Activated naive CD4-positive, alpha-beta T cell treated with anti-CD3 and anti-CD28 coated beads, Interleukin-2, amount 10 ng/mL, durations not matched to agents 7 days and 5 days (primary cell): ENCODE results near the gene FMNL1.

ENCODE experiments used
- CTCF ChIA-PET: fragments of 350-600 bp; sonication (Branson Sonifier 250); formaldehyde crosslinking; loops from one replicate; lab custom pipeline; 2021; ENCODE audit warnings: antibody characterized with exemption; lab: Charles Lee
- DNase-seq: peaks from one replicate; pipeline ENCODE4 v3.0.0-alpha.2; 2020
- H3K27ac Mint-ChIP-seq: one replicate; pipeline ENCODE4 v1.8.0; 2021; ENCODE audit warnings: mild to moderate bottlenecking, moderate library complexity, mixed read lengths
- H3K27me3 Mint-ChIP-seq: one replicate; pipeline ENCODE4 v1.8.0; 2021; ENCODE audit warnings: mild to moderate bottlenecking, mixed read lengths
- H3K36me3 Mint-ChIP-seq: one replicate; pipeline ENCODE4 v1.8.0; 2021; ENCODE audit warnings: mixed read lengths
- H3K4me1 Mint-ChIP-seq: one replicate; pipeline ENCODE4 v1.8.0; 2021; ENCODE audit warnings: mixed read lengths
- H3K4me3 Mint-ChIP-seq: one replicate; pipeline ENCODE4 v1.8.0; 2021; ENCODE audit warnings: mild to moderate bottlenecking, moderate library complexity, mixed read lengths
- H3K9me3 Mint-ChIP-seq: one replicate; pipeline ENCODE4 v1.8.0; 2021; ENCODE audit warnings: mixed read lengths

FMNL1 gene

GRCh38 chr17:45221081-45222013 is at the start of gene FMNL1:
TSS of gene FMNL1 (plus strand) at chr17:45221885. CDS start at chr17:45222125, 240 bp downstream.
- H3K36me3 Mint-ChIP-seq = peaks cover 56% of the 10 kb centered on the region
- H3K27me3 Mint-ChIP-seq = no peaks in the 10 kb centered on the region
- CTCF ChIA-PET = interaction anchor here (1.2 to 7.2 kb wide), 6 partner anchors 11 to 165 kb away, joined by 3 to 276 read pairs (median 26); partner anchors contain the start of gene ACBD4
- no peaks in the 10 kb centered on the region for H3K9me3 Mint-ChIP-seq
- H3K27ac Mint-ChIP-seq = peak within 1 kb of the TSS; percentile 99
- H3K4me3 Mint-ChIP-seq = peak within 1 kb of the TSS; percentile 100
- H3K4me1 Mint-ChIP-seq = peaks cover 46% of the 10 kb centered on the region
- peak; percentile 84 for DNase-seq

GRCh38 chr17:45172232-45172540 is 49.5 kb upstream of the FMNL1 start:
- Mint-ChIP-seq H3K27me3 (peaks cover 5% of the 10 kb centered on the region), H3K27ac (peak overlapping the region; percentile 45), H3K4me1 (peaks cover 26% of the 10 kb centered on the region), H3K4me3 (peak overlapping the region; percentile 15), H3K9me3 (no peaks in the 10 kb centered on the region), H3K36me3 (no peaks in the 10 kb centered on the region)
- CTCF ChIA-PET = interaction anchor here (1.6 to 4.0 kb wide), 3 partner anchors 23 to 37 kb away, joined by 13 to 31 read pairs (median 15); partner anchors contain the start of gene ACBD4
- DNase-seq = no peak

- CTCF ChIA-PET = interaction anchor here (0.6 to 4.0 kb wide), 6 partner anchors 12 to 38 kb away, joined by 3 to 31 read pairs (median 8); partner anchors contain the start of gene ACBD4
- peaks cover 26% of the 10 kb centered on the region for H3K4me1 Mint-ChIP-seq
- peak overlapping the region; percentile 71 for H3K4me3 Mint-ChIP-seq
- H3K27ac Mint-ChIP-seq = peak overlapping the region; percentile 91
- H3K27me3 Mint-ChIP-seq = peaks cover 7% of the 10 kb centered on the region
- H3K36me3 Mint-ChIP-seq = no peaks in the 10 kb centered on the region
- H3K9me3 Mint-ChIP-seq = no peaks in the 10 kb centered on the region
- peak; percentile 72 for DNase-seq
These were observed 49.0 kb upstream of the FMNL1 start for GRCh38 chr17:45172541-45173286.

GRCh38 chr17:45175759-45176115 is 45.9 kb upstream of the FMNL1 start:
- no peaks in the 10 kb centered on the region for H3K36me3 Mint-ChIP-seq
- H3K27me3 Mint-ChIP-seq = peaks cover 14% of the 10 kb centered on the region
- CTCF ChIA-PET = interaction anchor here (1.2 kb wide), 1 partner anchor 40 kb away, joined by 3 read pairs; the partner anchor contains the start of gene ACBD4
- no peak for DNase-seq
- H3K4me1 Mint-ChIP-seq = peaks cover 25% of the 10 kb centered on the region
- no peak overlapping the region for H3K27ac Mint-ChIP-seq
- no peaks in the 10 kb centered on the region for H3K9me3 Mint-ChIP-seq
- H3K4me3 Mint-ChIP-seq = no peak overlapping the region

GRCh38 chr17:45177563-45177962 is 44.1 kb upstream of the FMNL1 start:
- no peak for DNase-seq
- H3K27ac Mint-ChIP-seq = no peak overlapping the region
- no peaks in the 10 kb centered on the region for H3K36me3 Mint-ChIP-seq
- H3K9me3 Mint-ChIP-seq = no peaks in the 10 kb centered on the region
- peaks cover 7% of the 10 kb centered on the region for H3K4me1 Mint-ChIP-seq
- H3K4me3 Mint-ChIP-seq = no peak overlapping the region
- H3K27me3 Mint-ChIP-seq = peaks cover 18% of the 10 kb centered on the region
- CTCF ChIA-PET = interaction anchor here (2.2 kb wide), 1 partner anchor 42 kb away, joined by 8 read pairs; the partner anchor contains the start of gene ACBD4

GRCh38 chr17:45184144-45184543 is 37.5 kb upstream of the FMNL1 start:
- H3K36me3 Mint-ChIP-seq = no peaks in the 10 kb centered on the region
- peaks cover 21% of the 10 kb centered on the region for H3K27me3 Mint-ChIP-seq
- H3K4me3 Mint-ChIP-seq = no peak overlapping the region
- CTCF ChIA-PET = interaction anchor here (2.4 to 2.8 kb wide), 2 partner anchors 14 to 49 kb away, joined by 9 to 14 read pairs; partner anchors contain the start of gene ACBD4
- H3K4me1 Mint-ChIP-seq = no peaks in the 10 kb centered on the region
- H3K27ac Mint-ChIP-seq = no peak overlapping the region
- no peak for DNase-seq
- H3K9me3 Mint-ChIP-seq = no peaks in the 10 kb centered on the region

GRCh38 chr17:45186801-45187354 is 34.8 kb upstream of the FMNL1 start:
- Mint-ChIP-seq H3K4me1 (no peaks in the 10 kb centered on the region), H3K4me3 (no peak overlapping the region), H3K27me3 (peaks cover 25% of the 10 kb centered on the region), H3K36me3 (no peaks in the 10 kb centered on the region), H3K9me3 (no peaks in the 10 kb centered on the region), H3K27ac (no peak overlapping the region)
- CTCF ChIA-PET = interaction anchor here (2.6 kb wide), 1 partner anchor 52 kb away, joined by 12 read pairs; the partner anchor contains the start of gene ACBD4
- no peak for DNase-seq

GRCh38 chr17:45189009-45189408 is 32.7 kb upstream of the FMNL1 start:
- Mint-ChIP-seq H3K4me3 (no peak overlapping the region), H3K36me3 (no peaks in the 10 kb centered on the region), H3K27me3 (peaks cover 16% of the 10 kb centered on the region), H3K27ac (no peak overlapping the region), H3K9me3 (no peaks in the 10 kb centered on the region), H3K4me1 (no peaks in the 10 kb centered on the region)
- CTCF ChIA-PET = interaction anchor here (0.6 to 2.6 kb wide), 6 partner anchors 8 to 135 kb away, joined by 3 to 12 read pairs (median 4); partner anchors contain the start of gene ACBD4
- no peak for DNase-seq

GRCh38 chr17:45190503-45191255 is 31.0 kb upstream of the FMNL1 start:
- H3K4me1 Mint-ChIP-seq = no peaks in the 10 kb centered on the region
- no peaks in the 10 kb centered on the region for H3K36me3 Mint-ChIP-seq
- H3K4me3 Mint-ChIP-seq = no peak overlapping the region
- peaks cover 3% of the 10 kb centered on the region for H3K9me3 Mint-ChIP-seq
- H3K27me3 Mint-ChIP-seq = peaks cover 16% of the 10 kb centered on the region
- CTCF ChIA-PET = interaction anchor here (0.6 to 2.5 kb wide), 2 partner anchors 55 to 61 kb away, joined by 3 to 11 read pairs; partner anchors contain the start of gene ACBD4
- DNase-seq = no peak
- no peak overlapping the region for H3K27ac Mint-ChIP-seq

- Mint-ChIP-seq H3K27me3 (no peaks in the 10 kb centered on the region), H3K27ac (no peak overlapping the region), H3K9me3 (peaks cover 3% of the 10 kb centered on the region), H3K36me3 (no peaks in the 10 kb centered on the region), H3K4me1 (peaks cover 6% of the 10 kb centered on the region), H3K4me3 (no peak overlapping the region)
- DNase-seq = no peak
- CTCF ChIA-PET = interaction anchor here (6.0 to 8.0 kb wide), 2 partner anchors 45 to 61 kb away, joined by 104 to 193 read pairs; partner anchors contain the start of genes ACBD4, HEXIM1 and PLCD3
These were observed 26.3 kb upstream of the FMNL1 start for GRCh38 chr17:45195424-45195823.

GRCh38 chr17:45197108-45197507 is 24.6 kb upstream of the FMNL1 start:
- Mint-ChIP-seq H3K27ac (no peak overlapping the region), H3K36me3 (no peaks in the 10 kb centered on the region), H3K27me3 (no peaks in the 10 kb centered on the region), H3K4me1 (peaks cover 6% of the 10 kb centered on the region), H3K9me3 (peaks cover 3% of the 10 kb centered on the region), H3K4me3 (no peak overlapping the region)
- CTCF ChIA-PET = interaction anchor here (0.9 to 8.0 kb wide), 23 partner anchors 8 to 421 kb away, joined by 3 to 193 read pairs (median 4); partner anchors contain the start of genes ACBD4, HEXIM1, HEXIM2 and PLCD3
- no peak for DNase-seq

GRCh38 chr17:45197555-45198334 is 23.9 kb upstream of the FMNL1 start:
- peak; percentile 90 for DNase-seq
- H3K4me3 Mint-ChIP-seq = no peak overlapping the region
- H3K27ac Mint-ChIP-seq = no peak overlapping the region
- H3K4me1 Mint-ChIP-seq = peaks cover 6% of the 10 kb centered on the region
- CTCF ChIA-PET = interaction anchor here (0.6 to 8.0 kb wide), 26 partner anchors 9 to 422 kb away, joined by 3 to 193 read pairs (median 4); partner anchors contain the start of genes ACBD4, HEXIM1, HEXIM2 and PLCD3
- H3K27me3 Mint-ChIP-seq = no peaks in the 10 kb centered on the region
- peaks cover 3% of the 10 kb centered on the region for H3K9me3 Mint-ChIP-seq
- no peaks in the 10 kb centered on the region for H3K36me3 Mint-ChIP-seq
